IMR-90 (cell line): ENCODE measurements around the gene ZNF202. TPM values are rescaled to one million over a fixed set of nuclear protein-coding genes. Genes with fewer than 3 reads are reported as not detected.

Experiments
- ATAC-seq: fragments of 200-7000 bp; cut with Tn5 transposase; 2 replicates; pipeline ENCODE4 v1.9.1; 2020; ENCODE audit warnings: low read depth, mild to moderate bottlenecking, moderate library complexity
- BruUV-seq: library from RNA; stranded (reverse); fragments of 400-500 nt; replicated peaks from 2 replicates; lab custom pipeline; 2021; lab: Mats Ljungman, UMichigan
- CTCF ChIA-PET: fragments of 300-600 bp; formaldehyde crosslinking; extraction: SDS; loops from one replicate; lab custom pipeline; 2021; ENCODE audit warnings: antibody characterized with exemption; lab: Yijun Ruan, JAX
- POLR2A ChIA-PET: fragments of 300-600 bp; sonication (Branson Sonifier 250); formaldehyde crosslinking; loops from one replicate; lab custom pipeline; 2022; ENCODE audit warnings: antibody characterized with exemption; ENCODE audit not compliant: unreplicated experiment; lab: Charles Lee
- DNase-seq: peaks from one replicate; pipeline ENCODE4 v3.0.0; 2013
- H2AFZ ChIP-seq: replicated peaks from 2 replicates; pipeline ENCODE3; 2013; ENCODE audit warnings: low read length, mild to moderate bottlenecking; ENCODE audit not compliant: poor library complexity
- H2AK5ac ChIP-seq: 2 replicates; pipeline ENCODE4 v1.6.1; 2013; ENCODE audit warnings: low read depth, low read length, inconsistent platforms
- H2AK9ac ChIP-seq: replicated peaks from 2 replicates; pipeline ENCODE3; 2013; ENCODE audit warnings: mild to moderate bottlenecking, low read depth, low read length, moderate library complexity; ENCODE audit not compliant: poor library complexity
- H2BK120ac ChIP-seq: 2 replicates; pipeline ENCODE4 v1.6.1; 2013; ENCODE audit warnings: low read depth, low read length, inconsistent platforms
- H2BK15ac ChIP-seq: 3 replicates; pipeline ENCODE4 v1.6.1; 2013; ENCODE audit warnings: low read depth, low read length, inconsistent platforms
- H2BK20ac ChIP-seq: 2 replicates; pipeline ENCODE4 v1.6.1; 2013; ENCODE audit warnings: low read depth, mild to moderate bottlenecking, inconsistent platforms, low read length, moderate library complexity
- H2BK5ac ChIP-seq: 2 replicates; pipeline ENCODE4 v1.6.1; 2013; ENCODE audit warnings: mild to moderate bottlenecking, low read depth, low read length, inconsistent platforms; ENCODE audit not compliant: poor library complexity, severe bottlenecking
- H3K14ac ChIP-seq: replicated peaks from 2 replicates; pipeline ENCODE4 v1.6.1; 2013; ENCODE audit warnings: low read depth, low read length, inconsistent platforms
- H3K18ac ChIP-seq: 2 replicates; pipeline ENCODE4 v1.6.1; 2013; ENCODE audit warnings: low read depth, low read length, control low read depth
- H3K23ac ChIP-seq: 2 replicates; pipeline ENCODE4 v1.6.1; 2013; ENCODE audit warnings: low read depth, low read length, inconsistent platforms
- H3K27ac ChIP-seq: 2 replicates; pipeline ENCODE4 v1.5.1; 2013; ENCODE audit warnings: mild to moderate bottlenecking, control low read depth, low read length; ENCODE audit not compliant: insufficient read depth
- H3K27me3 ChIP-seq: 2 replicates; pipeline ENCODE4 v1.6.1; 2013; ENCODE audit warnings: low read length; ENCODE audit not compliant: control insufficient read depth, insufficient read depth
- H3K36me3 ChIP-seq: 2 replicates; pipeline ENCODE4 v1.6.1; 2013; ENCODE audit warnings: low read length, mixed read lengths; ENCODE audit not compliant: control insufficient read depth, insufficient read depth
- H3K4ac ChIP-seq: 2 replicates; pipeline ENCODE4 v1.6.1; 2013; ENCODE audit warnings: low read depth, low read length, inconsistent platforms
- H3K4me1 ChIP-seq: 2 replicates; pipeline ENCODE4 v1.6.1; 2013; ENCODE audit warnings: low read length, mixed read lengths; ENCODE audit not compliant: control insufficient read depth, insufficient read depth
- H3K4me2 ChIP-seq: 2 replicates; pipeline ENCODE4 v1.6.1; 2013; ENCODE audit warnings: low read depth, mild to moderate bottlenecking, control low read depth, low read length, moderate library complexity
- H3K4me3 ChIP-seq: 2 replicates; pipeline ENCODE4 v1.5.1; 2013; ENCODE audit warnings: low read depth, mild to moderate bottlenecking, control low read depth, low read length, moderate library complexity; ENCODE audit not compliant: insufficient read depth
- H3K56ac ChIP-seq: 2 replicates; pipeline ENCODE4 v1.6.1; 2013; ENCODE audit warnings: low read length, inconsistent platforms; ENCODE audit not compliant: insufficient read depth; ENCODE audit errors: extremely low read depth
- H3K79me1 ChIP-seq, 2 experiments: 2 replicates each; pipeline ENCODE4 v1.6.1; 2013; ENCODE audit warnings: low read length in 2 of 2, inconsistent platforms in 1 of 2, low read depth in 1 of 2
- H3K9ac ChIP-seq: 2 replicates; pipeline ENCODE4 v1.6.1; 2013; ENCODE audit warnings: low read depth, low read length, control low read depth
- H3K9me1 ChIP-seq: 2 replicates; pipeline ENCODE4 v1.6.1; 2013; ENCODE audit warnings: low read length, inconsistent platforms; ENCODE audit not compliant: insufficient read depth
- H3K9me3 ChIP-seq: 2 replicates; pipeline ENCODE4 v1.6.1; 2013; ENCODE audit warnings: low read length; ENCODE audit not compliant: control insufficient read depth, insufficient read depth
- H4K20me1 ChIP-seq: 2 replicates; pipeline ENCODE4 v1.6.1; 2013; ENCODE audit warnings: low read length, inconsistent platforms; ENCODE audit not compliant: insufficient read depth
- H4K5ac ChIP-seq: 2 replicates; pipeline ENCODE4 v1.6.1; 2013; ENCODE audit warnings: mild to moderate bottlenecking, low read depth, low read length, control low read depth
- H4K8ac ChIP-seq, 2 experiments: 2 replicates each; pipeline ENCODE4 v1.6.1; 2013; ENCODE audit warnings: low read depth in 2 of 2, low read length in 2 of 2, control low read depth in 1 of 2, inconsistent platforms in 1 of 2
- H4K91ac ChIP-seq: 2 replicates; pipeline ENCODE4 v1.6.1; 2013; ENCODE audit warnings: low read depth, low read length, inconsistent platforms; ENCODE audit not compliant: insufficient read depth
- RCOR1 ChIP-seq: IDR thresholded peaks from 2 replicates; pipeline ENCODE4 v1.6.1; 2012; ENCODE audit warnings: mild to moderate bottlenecking, low read length, improper control_type of control experiment; ENCODE audit not compliant: insufficient replicate concordance
- WGBS, 2 experiments: methylation state at CpG; one replicate each; pipeline versions ENCODE4 v1.1.5 to v1.1.7; 2013; ENCODE audit warnings: missing lambda C conversion rate in 2 of 2; ENCODE audit not compliant: insufficient read length in 1 of 2; ENCODE audit errors: extremely low coverage in 2 of 2; 5-methylcytosine and 5-hydroxymethylcytosine counted together
- dilution Hi-C: fragments of 300-500 bp; cut with HindIII; formaldehyde crosslinking; loops from one replicate; pipeline ENCODE4 v1.14.3; 2018; ENCODE audit warnings: low sequenced_read_pairs; ENCODE audit not compliant: unreplicated experiment
- in situ Hi-C: fragments of 300-500 bp; cut with MboI; formaldehyde crosslinking; loops from 3 replicates; pipeline ENCODE4 v1.14.3; 2019; ENCODE audit warnings: low sequenced_read_pairs, inconsistent platforms, mixed read lengths
- intact Hi-C: fragments of 100-400 bp; cut with micrococcal nuclease; formaldehyde crosslinking; loops from 2 replicates; pipeline ENCODE4 v1.10.0; 2022
- polyA plus RNA-seq, 3 experiments: library from polyadenylated mRNA; depleted of rRNA; stranded (reverse); fragments of >200 nt; gene quantifications; 2 replicates each; pipeline ENCODE4 v1.2.3, GENCODE V29; 2012; ENCODE audit warnings: low replicate concordance in 1 of 3
- total RNA-seq: library from RNA; depleted of rRNA; stranded (reverse); fragments of >200 nt; gene quantifications from 2 replicates; pipeline ENCODE4 v1.2.3, GENCODE V29; 2012

The ZNF202 gene
- total and polyA plus RNA-seq, 2 of the 4 experiments (the other 2 are of a cell fraction) = 7.7 to 8.2 TPM

- Histone ChIP-seq H2BK5ac (no peak overlapping the region), H3K9me1 (no peaks in the 10 kb centered on the region), H2BK20ac (no peak overlapping the region), H2AFZ (no peak overlapping the region), H2AK5ac (no peak overlapping the region), H3K36me3 (no peaks in the 10 kb centered on the region), H4K91ac (no peak overlapping the region), H3K27ac (no peak overlapping the region), H3K14ac (no peak overlapping the region), H3K9me3 (no peaks in the 10 kb centered on the region), H3K79me1 (no peaks in the 10 kb centered on the region), H3K9ac (no peak overlapping the region), H2BK120ac (no peak overlapping the region), H3K27me3 (peaks cover 10% of the 10 kb centered on the region; the same call in 1 of the 2 replicates), H3K4me2 (no peak overlapping the region), H3K4ac (no peak overlapping the region), H3K56ac (no peak overlapping the region), H4K5ac (no peak overlapping the region), H4K20me1 (no peaks in the 10 kb centered on the region), H2BK15ac (no peak overlapping the region), H2AK9ac (no peak overlapping the region), H3K23ac (no peak overlapping the region), H3K4me3 (no peak overlapping the region), H3K4me1 (no peaks in the 10 kb centered on the region), H4K8ac (no peak overlapping the region), H3K18ac (no peak overlapping the region)
- no CpG with 5 or more reads among the region's 3 CpGs for WGBS, 2 experiments
- dilution Hi-C loops = no loop called here
- ATAC-seq = peak; percentile 62; the same call in 1 of the 2 replicates
- in situ Hi-C loops = no loop called here
- DNase-seq = peak; percentile 63
- ChIA-PET CTCF (interaction anchor here (1.1 kb wide), 1 partner anchor 17 kb away, joined by 6 read pairs; no protein-coding TSS in a partner anchor), POLR2A (no interaction called here)
- no TSS peak for BruUV-seq
- intact Hi-C loops = no loop called here
- no peak for TF ChIP-seq RCOR1
Measured at GRCh38 chr11:123690485-123690884, 51.0 kb downstream of the ZNF202 start.
